ENCODE measurements around the gene MARVELD3.

GRCh38 chr16:71626858-71627213 is 852 bp downstream of the MARVELD3 start:
- no peak for TF ChIP-seq CTCF (IDR thresholded peaks at IDR 0.05)
- TF ChIP-seq EZH2 (IDR thresholded peaks at IDR 0.05; ENCODE audit: borderline replicate concordance, insufficient read depth, low read depth, low read length, poor library complexity, severe bottlenecking): no peak

Measured in B cell (primary cell).